GM21825 (cell line): ENCODE measurements around the gene CYBA.
A peak's percentile ranks its signal among the peaks of the same experiment; 100 is the strongest.

Experiments used
- ATAC-seq: cut with Tn5 transposase; IDR thresholded peaks from one replicate; pipeline ENCODE4 v1.9.1; 2021; ENCODE audit warnings: mild to moderate bottlenecking, moderate library complexity; ENCODE audit not compliant: unreplicated experiment

Gene CYBA

DNA sequence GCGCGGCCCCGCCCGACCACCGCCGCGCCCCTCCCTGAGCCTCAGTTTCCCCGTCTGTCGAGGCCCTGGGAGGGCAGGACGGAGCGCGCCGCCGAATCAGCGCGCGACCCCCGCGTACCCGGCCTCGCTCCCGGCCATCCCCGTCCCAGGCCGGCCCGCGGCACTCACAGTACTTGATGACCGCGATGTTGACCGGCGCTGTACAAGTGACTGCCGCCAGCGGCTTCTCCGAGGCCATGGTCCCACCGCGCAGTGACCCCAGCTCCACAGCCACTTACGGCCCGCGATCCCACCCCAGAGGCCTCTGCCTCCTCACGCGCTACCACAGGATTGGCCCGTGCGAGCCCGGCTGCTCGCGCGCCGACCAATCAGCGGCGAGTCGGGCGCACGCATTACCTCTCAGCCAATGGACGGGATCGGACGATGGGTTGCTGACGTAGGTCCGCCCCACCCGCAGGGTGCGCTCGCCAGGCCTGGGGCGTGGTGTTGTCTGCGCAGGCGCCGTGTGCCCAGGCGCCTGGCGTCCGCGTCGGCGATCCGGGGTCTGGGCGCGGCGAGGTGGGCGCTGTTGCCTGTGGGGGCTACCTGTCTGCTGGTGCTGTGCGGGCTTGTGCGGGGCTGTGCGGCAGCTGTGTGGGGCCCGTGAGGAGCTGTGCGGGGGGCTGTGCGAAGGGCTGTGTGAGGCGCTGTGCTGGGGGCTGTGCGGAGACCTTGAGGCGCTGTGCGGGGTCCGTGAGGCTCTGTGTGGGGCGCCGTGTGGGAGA is 12.2 kb upstream of the CYBA start, which contains the start of gene MVD:
TSS of gene MVD (minus strand) at position 249 of the 764 bp plus-strand sequence. CDS start at position 238, 11 bp downstream.
- peak; percentile 88 for ATAC-seq

DNA sequence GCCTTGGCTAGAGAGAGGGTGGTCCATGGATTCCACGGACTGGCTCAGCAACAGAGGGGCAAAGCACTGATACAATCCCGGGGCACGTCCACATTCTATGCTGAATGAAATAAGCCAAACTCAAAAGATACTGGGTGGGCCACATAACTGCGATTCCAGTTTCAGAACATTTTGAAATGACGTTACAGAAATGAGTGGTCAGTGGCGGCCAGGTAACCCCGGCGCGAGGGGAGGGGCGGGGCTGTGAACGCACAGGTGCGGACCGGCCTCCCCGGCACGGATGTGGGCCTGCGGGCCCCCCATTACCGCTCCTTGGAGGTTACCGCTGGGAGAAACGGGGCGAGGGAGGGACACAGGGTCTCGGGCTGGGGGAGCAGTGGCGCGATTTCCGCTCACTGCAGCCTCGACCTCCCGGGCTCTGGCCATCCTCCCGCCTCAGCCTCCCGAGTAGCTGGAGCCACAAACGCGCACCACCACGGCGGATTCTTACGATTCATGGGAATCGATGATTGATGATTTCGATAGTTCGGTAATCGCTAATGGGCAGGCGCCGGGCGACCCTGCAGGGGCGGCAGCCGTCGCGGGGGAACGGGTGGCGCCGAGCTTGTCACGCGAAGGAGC is 11.5 kb upstream of the CYBA start:
- ATAC-seq, result no peak

DNA sequence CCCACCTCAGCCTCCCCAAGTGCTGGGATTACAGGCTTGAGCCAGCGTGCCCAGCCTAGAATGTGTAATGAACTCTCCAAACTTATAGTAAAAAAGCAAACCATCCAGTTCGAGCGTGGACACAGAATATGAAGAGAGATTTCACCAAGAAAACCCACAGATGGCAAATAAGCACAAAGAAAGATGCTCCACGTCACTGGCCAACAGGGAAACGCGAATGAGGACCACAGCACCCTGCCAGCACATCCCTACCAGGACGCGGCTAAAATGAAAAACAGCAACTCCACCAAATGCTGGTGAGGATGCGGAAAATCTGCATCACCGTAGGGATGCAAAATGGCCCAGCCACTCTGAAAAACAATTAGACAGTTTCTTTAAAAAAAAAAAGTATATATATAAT is 10.6 kb upstream of the CYBA start:
- ATAC-seq, result no peak

DNA sequence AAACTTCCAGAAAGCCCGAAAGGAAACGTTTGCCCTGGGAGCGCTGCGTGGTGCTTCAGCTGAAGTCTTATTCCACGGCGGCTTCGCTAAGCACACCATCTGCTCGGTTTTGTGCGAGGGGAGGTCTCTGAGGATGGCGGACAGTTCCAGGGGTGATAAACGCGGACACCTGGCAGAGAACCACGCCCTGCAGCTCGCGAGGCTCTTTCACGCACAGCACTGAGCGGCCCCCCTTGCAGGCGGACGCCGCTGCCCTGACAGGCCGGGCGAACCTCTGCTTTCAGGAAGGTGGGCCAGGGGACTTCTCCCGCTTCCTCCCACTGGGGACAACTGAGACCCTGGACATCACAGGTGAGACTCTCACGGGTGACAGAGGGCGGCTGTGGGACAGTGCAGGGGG is 8.3 kb upstream of the CYBA start:
- ATAC-seq, result no peak

DNA sequence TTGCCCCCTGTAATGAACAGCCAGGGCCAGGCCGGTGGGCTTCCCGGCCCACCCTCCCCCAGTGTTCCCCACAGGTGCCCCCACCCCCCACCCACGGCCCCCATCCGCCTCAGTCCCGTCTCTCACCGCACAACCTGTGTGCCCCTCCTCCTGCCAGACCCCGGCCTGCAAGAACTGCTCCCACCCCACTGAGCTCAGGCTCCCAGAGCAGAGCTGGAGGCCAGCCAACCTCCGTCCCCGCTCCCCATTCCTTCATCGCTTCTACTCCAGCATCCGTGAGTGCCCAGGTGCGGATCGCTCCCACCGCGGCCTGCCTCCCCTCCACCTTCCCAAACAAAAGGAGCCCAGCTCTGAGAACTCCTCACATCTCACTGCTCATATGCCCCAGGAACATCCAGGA is 7.9 kb upstream of the CYBA start:
- ATAC-seq, result no peak

DNA sequence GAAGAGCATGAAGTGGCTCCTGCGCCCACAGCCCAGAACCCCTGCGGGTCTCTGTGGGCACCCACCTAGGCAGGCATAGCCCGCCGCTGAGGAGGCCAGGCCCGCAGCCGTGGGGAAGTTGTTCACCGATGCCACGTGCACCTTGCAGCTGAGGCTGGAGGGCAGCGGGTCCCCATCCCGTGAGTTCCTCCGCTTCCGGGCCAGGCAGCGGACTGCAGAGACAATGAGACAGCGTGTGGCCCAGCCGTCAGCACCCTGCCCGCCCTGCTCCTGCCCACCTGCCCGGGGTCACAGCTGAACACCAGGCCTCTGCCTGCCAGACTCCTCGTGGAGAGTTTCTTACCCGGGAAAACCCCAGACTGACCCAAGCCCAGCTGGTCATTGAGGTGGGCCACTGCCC is 6.5 kb upstream of the CYBA start:
- ATAC-seq, result no peak

DNA sequence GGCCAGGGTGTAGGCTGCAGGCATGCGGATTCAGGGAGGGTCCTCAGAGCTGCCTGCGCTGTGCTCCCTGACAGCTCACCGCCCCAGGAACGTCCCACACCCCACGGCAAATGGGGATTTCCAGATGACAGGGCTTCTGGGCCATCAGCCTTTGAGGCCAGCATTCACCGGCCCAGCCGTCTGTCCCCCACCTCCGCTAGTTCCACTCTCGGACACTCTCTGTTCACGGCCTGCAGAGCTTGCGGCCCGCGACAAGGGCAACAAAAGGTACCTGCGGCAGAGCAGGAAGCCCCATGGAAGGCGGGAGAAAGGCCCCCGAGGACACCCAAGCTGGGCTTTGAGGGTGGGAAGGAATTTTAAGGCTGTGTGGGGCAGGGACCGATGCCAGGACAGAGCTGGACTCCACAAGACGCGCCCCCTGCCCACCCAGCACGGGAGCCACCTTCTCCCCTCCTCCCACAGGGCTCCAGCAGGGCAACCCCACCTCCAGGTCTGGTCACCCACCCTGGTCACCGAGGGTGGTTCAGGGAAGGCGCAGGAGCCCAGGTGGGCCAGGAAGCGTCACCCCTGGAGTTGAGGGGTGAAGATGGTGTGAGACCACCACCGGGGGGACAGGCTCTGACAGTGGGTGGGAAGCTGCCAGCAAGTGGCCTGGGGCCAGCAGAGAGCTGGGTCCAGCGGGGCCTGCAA is 5.6 kb upstream of the CYBA start:
- no peak for ATAC-seq

DNA sequence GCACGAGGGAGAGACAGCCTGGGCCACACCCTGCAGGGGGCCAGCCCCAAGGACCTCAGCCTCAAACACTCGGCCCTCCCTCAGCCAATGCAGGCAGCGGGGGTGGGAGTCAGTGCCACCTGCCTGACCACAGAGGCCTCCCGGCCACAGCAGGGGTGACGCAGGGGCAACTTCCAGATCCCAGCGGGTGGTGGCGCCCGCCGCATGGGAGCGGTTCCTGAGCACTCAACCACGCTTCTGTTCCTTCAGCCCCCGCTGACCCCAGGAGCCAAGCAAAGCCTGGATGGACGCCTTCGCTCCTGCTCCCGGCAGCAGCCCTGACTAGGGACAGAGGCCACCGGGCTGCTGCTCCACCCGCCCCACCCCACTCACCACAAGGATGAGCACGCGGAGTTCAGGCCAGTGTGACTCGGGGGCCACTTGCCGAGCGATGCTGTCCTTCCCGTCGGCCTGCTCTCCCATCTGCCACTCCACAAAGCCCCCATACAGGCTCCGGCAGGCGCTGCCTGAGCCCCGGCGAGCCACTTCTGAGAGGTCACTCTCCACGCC is 5.0 kb upstream of the CYBA start:
- no peak for ATAC-seq

DNA sequence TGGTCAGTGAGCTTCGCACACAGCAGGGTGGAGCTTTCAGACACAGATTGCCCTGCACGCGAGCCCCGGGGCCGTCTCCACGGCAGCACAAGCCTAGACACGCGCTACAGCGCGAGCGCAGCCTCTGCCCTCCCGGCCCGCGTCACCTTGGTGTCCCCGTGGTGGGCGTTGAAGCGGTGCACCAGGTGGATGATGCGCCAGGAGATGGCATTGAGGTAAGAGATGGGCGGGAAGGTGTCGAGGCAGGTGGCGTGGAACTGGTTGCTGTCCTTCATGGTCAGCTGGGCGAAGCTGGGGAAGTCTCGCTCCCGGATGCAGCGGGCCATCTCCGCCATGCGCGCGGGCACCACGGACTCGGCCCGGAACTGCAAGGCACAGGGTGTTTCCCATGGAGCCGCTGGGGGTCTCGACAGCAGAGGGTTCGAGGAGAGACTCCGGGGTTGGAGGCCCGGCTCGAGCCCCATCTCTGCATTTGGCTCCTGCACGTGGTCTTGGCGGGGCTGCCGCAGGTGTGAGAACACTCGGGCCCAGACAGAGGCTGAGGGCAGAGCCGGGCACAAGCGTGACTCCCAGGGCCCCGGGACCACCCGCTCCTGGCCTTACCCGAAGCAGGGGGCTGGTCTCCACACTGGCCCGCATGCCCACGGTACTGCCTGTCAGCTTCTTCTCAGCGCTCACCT is 4.3 kb upstream of the CYBA start:
- ATAC-seq, result no peak

DNA sequence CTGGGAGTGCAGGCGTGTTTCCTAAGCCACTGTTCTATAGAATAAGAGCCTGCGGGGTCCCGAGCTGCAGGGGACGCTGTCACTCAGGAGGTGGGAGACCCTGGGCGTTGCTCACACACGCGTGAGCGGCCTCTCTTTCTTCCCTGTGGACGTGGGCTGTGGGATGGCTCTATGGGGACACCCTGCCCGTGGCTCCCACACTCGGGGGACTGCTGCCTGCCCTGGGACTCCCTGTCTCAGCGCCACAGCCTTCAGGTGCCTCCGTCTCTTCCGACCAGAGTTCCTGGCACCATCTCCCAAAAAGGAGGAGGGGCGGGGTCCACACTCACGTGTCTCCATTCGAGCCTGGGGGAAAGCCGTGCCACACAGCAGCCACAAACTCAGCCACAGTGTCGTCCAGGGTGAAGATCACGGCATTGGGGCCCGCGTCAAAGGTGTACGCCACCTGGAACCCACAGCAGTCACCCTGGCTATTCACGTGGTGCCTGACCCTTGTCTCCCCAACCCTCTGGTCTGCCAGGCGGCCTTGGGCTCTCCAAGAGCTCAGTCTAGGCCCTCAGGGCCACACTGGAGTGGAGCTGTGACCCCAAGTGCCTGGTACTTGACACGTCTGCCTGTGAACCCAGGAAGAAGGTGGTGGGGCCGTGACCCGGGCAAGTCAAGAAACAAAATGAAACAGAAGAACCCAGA is 3.7 kb upstream of the CYBA start:
- ATAC-seq, result no peak

DNA sequence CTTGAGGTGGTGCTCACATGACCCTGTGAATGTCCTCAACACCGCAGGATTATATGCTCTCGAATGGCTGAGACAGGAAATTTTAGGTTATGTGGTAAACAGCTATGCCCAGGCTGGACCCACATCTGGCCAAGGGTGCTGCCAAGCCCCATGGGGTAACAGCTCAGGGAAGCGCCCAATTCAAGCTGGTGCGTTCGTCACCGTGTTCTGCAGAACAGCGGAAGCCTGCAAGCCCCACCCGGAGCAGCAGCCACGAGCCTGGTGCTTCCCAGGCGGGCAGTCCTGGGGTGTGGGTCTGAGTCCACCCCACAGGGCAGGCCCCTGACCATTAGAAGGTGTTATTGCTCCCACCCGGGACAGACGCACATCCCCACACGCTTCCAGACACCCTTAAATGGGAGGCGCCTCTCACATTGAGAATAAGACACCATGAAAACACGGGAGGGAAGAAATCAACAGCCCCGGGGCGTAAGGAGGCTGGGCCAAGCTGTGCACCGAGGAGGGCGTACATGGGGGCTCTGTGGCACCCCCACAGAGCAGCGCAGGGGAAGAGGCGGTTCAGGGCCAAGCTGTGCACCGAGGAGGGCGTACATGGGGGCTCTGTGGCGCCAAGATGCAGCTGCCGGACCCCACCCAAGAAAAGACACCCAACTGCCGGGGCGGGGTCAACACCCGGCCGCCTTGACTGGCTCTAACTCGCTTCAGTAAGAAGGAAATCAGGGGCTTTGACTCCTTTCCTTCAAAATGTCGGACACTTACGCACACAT is 2.9 kb upstream of the CYBA start:
- no peak for ATAC-seq

DNA sequence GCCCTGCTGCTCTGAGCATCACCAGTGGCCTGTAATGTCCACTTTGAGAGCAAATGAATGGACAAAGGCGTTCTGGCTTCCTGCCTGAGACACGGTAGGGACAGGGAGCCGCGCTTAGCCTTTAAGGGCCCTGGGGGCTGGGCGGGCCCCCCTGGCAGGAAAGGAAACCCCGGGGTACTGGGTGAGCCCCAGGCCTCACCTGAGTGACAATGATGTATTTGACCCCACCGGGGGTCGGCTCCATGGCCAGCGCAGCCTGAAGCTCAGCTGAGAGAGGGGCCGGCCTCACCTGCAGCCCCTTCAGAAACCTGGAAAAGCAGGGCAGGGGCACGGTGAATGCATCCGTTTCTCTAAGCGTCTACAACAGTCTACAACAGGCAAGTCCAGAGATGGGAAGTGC is 2.2 kb upstream of the CYBA start:
- no peak for ATAC-seq

DNA sequence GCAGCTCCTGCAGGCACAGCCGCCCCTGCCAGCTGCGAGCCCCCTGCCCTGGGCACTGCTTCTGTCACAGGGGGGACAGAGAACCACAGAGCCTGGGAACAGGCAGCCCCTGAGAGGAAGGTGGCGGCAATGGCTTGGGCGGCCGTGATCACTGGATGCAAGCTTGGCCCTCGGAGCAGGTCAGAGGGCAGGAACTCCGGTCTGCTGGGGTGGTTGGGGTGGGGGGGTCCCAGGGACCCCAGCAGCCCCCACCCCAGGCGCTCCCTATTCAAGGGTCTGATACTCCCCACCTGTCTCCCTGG is 1.9 kb upstream of the CYBA start:
- no peak for ATAC-seq

DNA sequence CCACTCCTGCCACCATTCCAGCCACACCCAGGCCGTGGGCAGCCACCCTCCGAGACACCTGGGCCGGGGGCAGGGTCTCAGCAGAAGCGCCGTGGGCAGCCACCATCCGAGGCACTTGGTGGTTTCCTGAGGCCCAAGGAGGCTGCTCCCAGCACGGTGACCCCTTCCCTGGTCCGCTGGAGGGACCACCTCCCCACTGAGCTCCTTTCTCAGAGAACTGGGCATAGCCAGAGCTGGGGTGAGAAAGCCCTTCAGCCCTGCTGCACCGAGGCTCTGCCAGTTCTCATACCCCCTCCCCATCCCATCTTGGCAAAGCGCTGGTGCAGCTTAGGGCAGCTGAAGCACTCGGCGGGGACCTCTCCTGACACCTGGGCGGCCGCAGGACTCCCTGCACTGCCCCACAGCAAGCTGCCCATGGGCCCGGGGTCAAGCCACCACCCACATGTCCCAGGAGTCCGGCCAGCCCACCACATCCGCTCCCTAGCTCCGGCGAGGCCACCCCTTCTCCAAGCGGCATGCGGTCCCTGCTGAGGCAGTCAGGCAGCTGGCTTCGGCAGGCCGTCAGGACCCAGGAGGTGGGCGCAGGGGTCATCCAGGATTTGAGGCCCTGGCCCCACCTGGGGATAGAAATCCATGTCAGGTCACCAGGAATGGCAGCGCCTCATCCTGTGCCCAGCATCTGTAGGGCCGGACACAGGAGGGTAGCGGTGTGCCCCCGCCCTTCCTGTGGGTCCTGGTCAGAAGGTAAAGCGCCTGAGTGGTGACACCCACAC is 1.3 kb upstream of the CYBA start:
- ATAC-seq, result no peak

DNA sequence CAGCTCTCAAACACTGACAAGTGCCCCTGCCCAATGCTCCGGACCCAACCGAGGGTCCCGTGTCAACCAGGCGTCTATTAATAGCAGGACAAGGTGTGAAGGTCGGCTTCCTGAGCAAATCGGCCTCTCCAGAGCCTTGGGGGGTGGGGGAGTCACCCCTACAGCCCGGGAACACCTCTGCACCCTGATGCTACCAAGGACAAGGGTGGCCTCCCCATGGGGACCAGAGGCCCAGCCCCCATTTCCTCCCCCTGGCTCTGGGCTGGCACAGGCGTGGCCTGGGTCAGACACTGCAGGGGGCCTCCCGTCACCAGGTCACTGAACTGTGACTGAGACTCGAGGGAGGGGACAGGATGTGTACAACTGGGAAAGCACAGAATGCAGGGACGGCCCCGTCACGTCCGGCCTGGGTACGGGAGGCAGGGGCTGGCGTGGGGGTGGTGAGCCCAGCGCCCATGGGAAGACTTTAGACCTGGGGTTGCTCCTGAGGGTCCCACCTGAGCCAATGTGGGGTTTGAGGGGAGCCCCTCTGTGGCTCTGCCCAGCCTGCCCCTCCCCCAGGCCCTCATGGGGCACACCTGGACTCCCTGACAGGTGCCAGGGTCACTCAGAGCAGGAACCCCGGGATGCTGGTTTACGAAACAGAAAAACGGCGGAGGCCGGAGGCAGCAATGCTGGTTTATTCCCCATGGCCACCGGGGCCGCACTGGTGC is 579 bp upstream of the CYBA start:
- ATAC-seq, result peak; percentile 70

DNA sequence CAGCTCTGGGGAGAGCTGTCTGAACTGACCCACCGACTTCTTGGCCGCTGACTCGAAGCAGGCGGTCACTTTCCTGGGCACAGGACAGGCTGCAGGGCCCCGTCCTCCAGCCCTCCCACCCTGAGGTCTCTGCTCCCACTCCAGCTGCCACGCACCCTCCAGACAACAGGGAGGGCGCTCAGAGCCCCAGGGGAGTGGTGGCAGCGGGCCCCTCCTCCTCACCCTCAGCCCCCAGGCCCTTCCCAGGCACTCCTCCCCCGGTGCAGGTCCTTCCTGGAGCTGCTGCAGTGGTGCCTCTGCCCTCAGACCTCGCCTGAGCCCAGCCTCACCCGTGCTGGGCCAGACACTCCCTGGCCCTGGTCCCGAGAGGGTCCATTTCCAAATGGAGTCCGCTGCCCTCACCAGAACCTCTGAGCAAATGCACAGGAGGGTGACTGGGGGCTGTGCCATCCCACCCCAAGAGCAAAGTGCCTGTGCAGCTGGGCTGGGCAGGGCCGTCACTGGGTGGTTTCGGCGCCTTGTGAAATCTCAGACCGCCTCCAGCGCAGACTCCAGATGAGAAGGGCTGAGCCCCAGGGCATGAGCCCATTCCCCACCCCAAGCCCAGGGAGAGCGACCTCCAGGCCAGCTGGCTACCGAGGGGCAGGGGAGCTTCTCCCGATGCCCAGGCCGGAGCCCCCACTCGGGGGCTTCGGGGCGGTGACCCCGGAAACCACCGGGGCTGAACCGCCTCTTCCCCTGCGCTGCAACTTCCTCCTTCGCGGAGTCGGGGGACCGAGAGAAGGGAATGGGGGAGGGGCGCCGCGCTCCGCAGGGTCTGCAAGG is 717 bp downstream of the CYBA start:
- ATAC-seq, result peak; percentile 7

DNA sequence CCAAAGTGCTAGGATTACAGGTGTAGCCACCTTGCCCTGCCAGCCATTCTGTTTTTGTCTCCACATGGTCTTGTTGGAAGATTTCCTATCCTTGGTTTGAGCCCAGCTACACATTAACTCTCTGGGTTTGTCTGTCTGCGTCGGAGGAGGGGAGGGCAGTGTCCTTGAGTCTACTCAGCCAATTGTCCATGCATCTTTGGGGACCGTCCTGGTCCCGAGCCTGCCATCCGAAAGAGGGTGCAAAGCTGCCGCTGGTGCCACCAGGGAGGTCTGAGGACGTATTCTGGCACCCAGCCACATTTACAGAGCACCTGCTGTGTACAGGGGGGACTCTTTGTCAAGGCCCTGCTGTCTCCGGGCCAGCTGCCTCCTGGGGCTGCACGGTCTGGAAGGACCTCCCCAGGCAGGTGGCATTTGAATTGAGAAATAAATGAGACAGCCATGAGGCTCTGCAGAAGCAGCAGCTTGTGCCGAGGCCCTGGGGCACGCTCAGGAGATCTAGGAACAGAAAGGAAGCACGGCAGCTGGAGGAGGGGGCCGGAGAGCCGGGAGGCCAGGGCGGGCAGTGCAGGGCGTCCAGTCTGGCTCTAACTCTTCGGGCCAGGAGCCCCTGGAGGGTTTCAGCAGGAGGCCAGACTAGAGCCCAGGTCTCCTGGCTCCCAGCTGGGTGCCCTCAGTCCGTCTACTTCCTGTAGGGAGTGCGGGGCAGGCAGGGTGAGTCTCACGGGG is 1.5 kb downstream of the CYBA start:
- ATAC-seq, result no peak
